Endodermal cell (in vitro differentiated cells): ENCODE results near the gene C12orf42. TPM values are rescaled to one million over a fixed set of nuclear protein-coding genes. Genes with fewer than 3 reads are reported as not detected.
"Not testable (repeated sequence)": the region's sequence is repeated elsewhere in the genome, so short reads cannot be mapped to it uniquely, and the experiment has no call there.

Experiments
- DNase-seq: peaks from one replicate; pipeline ENCODE4 v3.0.0-alpha.2; 2017
- H3K27ac ChIP-seq: 2 replicates; pipeline ENCODE4 v1.5.1; 2013; ENCODE audit warnings: mild to moderate bottlenecking, low read depth, low read length, moderate library complexity
- H3K27me3 ChIP-seq: 2 replicates; pipeline ENCODE4 v1.6.1; 2013; ENCODE audit warnings: mild to moderate bottlenecking, low read length, moderate library complexity; ENCODE audit not compliant: insufficient read depth, control insufficient read depth, poor library complexity, severe bottlenecking
- H3K36me3 ChIP-seq: 2 replicates; pipeline ENCODE4 v1.7.0; 2013; ENCODE audit warnings: mild to moderate bottlenecking, low read length, moderate library complexity; ENCODE audit not compliant: control insufficient read depth, insufficient read depth
- H3K4me1 ChIP-seq: one replicate; pipeline ENCODE4 v1.7.0; 2013; ENCODE audit warnings: low read length; ENCODE audit not compliant: control insufficient read depth, insufficient read depth
- H3K4me3 ChIP-seq: 2 replicates; pipeline ENCODE4 v1.5.1; 2013; ENCODE audit warnings: mild to moderate bottlenecking, low read length, moderate library complexity
- H3K9ac ChIP-seq: 2 replicates; pipeline ENCODE4 v1.6.1; 2013; ENCODE audit warnings: mild to moderate bottlenecking, low read length, moderate library complexity; ENCODE audit not compliant: poor library complexity, severe bottlenecking; ENCODE audit errors: extremely low read depth
- H3K9me3 ChIP-seq: 2 replicates; pipeline ENCODE4 v1.6.1; 2013; ENCODE audit warnings: mild to moderate bottlenecking, low read length, moderate library complexity; ENCODE audit not compliant: control insufficient read depth
- H3K27ac Mint-ChIP-seq: 2 replicates; pipeline ENCODE4 v1.8.0; 2020; ENCODE audit warnings: mixed read lengths
- H3K27me3 Mint-ChIP-seq: 2 replicates; pipeline ENCODE4 v1.8.0; 2021; ENCODE audit warnings: mild to moderate bottlenecking, mixed read lengths; ENCODE audit not compliant: insufficient read depth
- H3K36me3 Mint-ChIP-seq: 2 replicates; pipeline ENCODE4 v1.8.0; 2020; ENCODE audit warnings: low read depth, mixed read lengths
- H3K4me1 Mint-ChIP-seq: 2 replicates; pipeline ENCODE4 v1.8.0; 2020; ENCODE audit warnings: mixed read lengths
- H3K4me3 Mint-ChIP-seq: 2 replicates; pipeline ENCODE4 v1.8.0; 2020; ENCODE audit warnings: mild to moderate bottlenecking, moderate library complexity, mixed read lengths
- H3K9me3 Mint-ChIP-seq: 2 replicates; pipeline ENCODE4 v1.8.0; 2020; ENCODE audit warnings: mild to moderate bottlenecking, mixed read lengths
- CTCF ChIP-seq: fragments of 200-600 bp; sonication (generic); conservative IDR thresholded peaks from 2 replicates; pipeline ENCODE4 v1.5.0; 2021; ENCODE audit warnings: antibody characterized with exemption, mild to moderate bottlenecking
- WGBS, 2 experiments: methylation state at CpG; one replicate each; pipeline versions ENCODE4 v1.1.5 to v1.1.7; 2013; ENCODE audit warnings: missing lambda C conversion rate in 2 of 2, mixed read lengths in 1 of 2; ENCODE audit not compliant: insufficient coverage in 1 of 2, insufficient read length in 1 of 2; 5-methylcytosine and 5-hydroxymethylcytosine counted together
- total RNA-seq, 2 donors: library from RNA; stranded (reverse); fragmentation: NEBNext Ultra II Directional in 1 of 2; extraction: Animal tissue kit (Norgen Biotek cat#: 25700) in 1 of 2; gene quantifications; 2 replicates in 1 of 2; 3 replicates in 1 of 2; pipeline ENCODE4 v1.2.1, GENCODE V29; 2021

C12orf42 gene
- total RNA-seq, 2 donors from 2014 or later: not detected

GRCh38 chr12:103431950-103432349 lies 63.8 kb downstream of the C12orf42 start:
- Mint-ChIP-seq H3K4me1 (peaks cover 4% of the 10 kb centered on the region), H3K27me3 (no peaks in the 10 kb centered on the region), H3K4me3 (no peak overlapping the region), H3K27ac (no peak overlapping the region), H3K36me3 (peaks cover 3% of the 10 kb centered on the region), H3K9me3 (peaks cover 22% of the 10 kb centered on the region)
- TF ChIP-seq CTCF: no peak
- 90 to 97% methylated on average over 2 of the region's 2 CpGs for WGBS, 2 experiments
- peaks cover 7% of the 10 kb centered on the region for H3K9me3 ChIP-seq
- no peak overlapping the region for H3K27ac ChIP-seq
- H3K4me3 ChIP-seq: no peak overlapping the region
- H3K36me3 ChIP-seq: no peaks in the 10 kb centered on the region
- DNase-seq: no peak
- H3K4me1 ChIP-seq: no peaks in the 10 kb centered on the region
- H3K27me3 ChIP-seq: no peaks in the 10 kb centered on the region
- H3K9ac ChIP-seq: no peak overlapping the region

- peaks cover 22% of the 10 kb centered on the region for H3K9me3 Mint-ChIP-seq
- H3K27ac Mint-ChIP-seq: no peak overlapping the region
- Histone ChIP-seq H3K4me1 (no peaks in the 10 kb centered on the region), H3K9ac (no peak overlapping the region), H3K4me3 (no peak overlapping the region), H3K27me3 (no peaks in the 10 kb centered on the region), H3K36me3 (no peaks in the 10 kb centered on the region), H3K27ac (no peak overlapping the region), H3K9me3 (peaks cover 7% of the 10 kb centered on the region)
- H3K4me1 Mint-ChIP-seq: peaks cover 4% of the 10 kb centered on the region
- DNase-seq: no peak
- H3K27me3 Mint-ChIP-seq: peaks cover 1% of the 10 kb centered on the region
- H3K4me3 Mint-ChIP-seq: no peak overlapping the region
- peaks cover 3% of the 10 kb centered on the region for H3K36me3 Mint-ChIP-seq
- TF ChIP-seq CTCF: no peak
- 67 to 100% methylated on average over 1 of the region's 1 CpG for WGBS, 2 experiments
These were observed 64.4 kb downstream of the C12orf42 start for GRCh38 chr12:103431387-103431786.

GRCh38 chr12:103425674-103426073 lies 70.1 kb downstream of the C12orf42 start:
- H3K4me3 ChIP-seq, H3K36me3 ChIP-seq, H3K27me3 Mint-ChIP-seq, H3K36me3 Mint-ChIP-seq, H3K27me3 ChIP-seq, H3K27ac ChIP-seq, H3K9ac ChIP-seq, H3K4me3 Mint-ChIP-seq, DNase-seq, H3K4me1 ChIP-seq, H3K27ac Mint-ChIP-seq, H3K9me3 ChIP-seq: not testable (repeated sequence)
- peaks cover 10% of the 10 kb centered on the region for H3K9me3 Mint-ChIP-seq
- WGBS, 2 experiments: 79% methylated on average over 6 of the region's 6 CpGs; no CpG with 5 or more reads in 1 of the 2 experiments
- peaks cover 13% of the 10 kb centered on the region for H3K4me1 Mint-ChIP-seq
